GM12878 (cell line): ENCODE results near the gene NCKAP5L. TPM values are rescaled to one million over a fixed set of nuclear protein-coding genes. Genes with fewer than 3 reads are reported as not detected.

Source experiments
- ATF3 ChIP-seq: IDR thresholded peaks from 2 replicates; pipeline ENCODE4 v1.6.1; 2011; ENCODE audit warnings: low read depth, mild to moderate bottlenecking, low read length, moderate library complexity, borderline replicate concordance; ENCODE audit errors: extremely low read depth
- BCL3 ChIP-seq: IDR thresholded peaks from 2 replicates; pipeline ENCODE4 v1.6.1; 2011; ENCODE audit warnings: borderline replicate concordance, low read depth, mild to moderate bottlenecking, moderate library complexity, low read length; ENCODE audit not compliant: insufficient read depth, poor library complexity, severe bottlenecking
- HCFC1 ChIP-seq: fragments of 150-350 bp; IDR thresholded peaks from 2 replicates; pipeline ENCODE4 v1.6.1; 2014; ENCODE audit warnings: low read length
- MYB ChIP-seq: fragments of 150-350 bp; IDR thresholded peaks from 2 replicates; pipeline ENCODE4 v1.6.1; 2014; ENCODE audit warnings: mild to moderate bottlenecking, low read depth, low read length, borderline replicate concordance
- MYC ChIP-seq: IDR thresholded peaks from 2 replicates; pipeline ENCODE4 v1.6.1; 2011; ENCODE audit warnings: mild to moderate bottlenecking, low read length, moderate library complexity, inconsistent platforms; ENCODE audit not compliant: insufficient read depth, insufficient replicate concordance, insufficient read length, severe bottlenecking
- NKRF ChIP-seq: fragments of 450-650 bp; conservative IDR thresholded peaks from 2 replicates; pipeline ENCODE4 v1.6.1; 2017; ENCODE audit warnings: mild to moderate bottlenecking, moderate library complexity
- SIN3A ChIP-seq: IDR thresholded peaks from 2 replicates; pipeline ENCODE4 v1.6.1; 2012; ENCODE audit warnings: low read depth, low read length, improper control_type of control experiment
- SRF ChIP-seq, 2 experiments: IDR thresholded peaks; 2 replicates each; pipeline ENCODE4 v1.6.1; 2011; ENCODE audit warnings: low read depth in 2 of 2, low read length in 2 of 2, mild to moderate bottlenecking in 1 of 2, moderate library complexity in 1 of 2
- TCF12 ChIP-seq: IDR thresholded peaks from 2 replicates; pipeline ENCODE4 v1.6.1; 2011; ENCODE audit warnings: low read depth, mild to moderate bottlenecking, low read length
- ZBTB4 ChIP-seq: fragments of 450-650 bp; formaldehyde crosslinking; IDR thresholded peaks from 2 replicates; pipeline ENCODE4 v1.4.0; 2022; ENCODE audit warnings: mild to moderate bottlenecking, moderate library complexity
- ZBTB40 ChIP-seq: fragments of 450-650 bp; IDR thresholded peaks from 2 replicates; pipeline ENCODE4 v1.6.1; 2016; ENCODE audit warnings: mild to moderate bottlenecking, moderate library complexity, borderline replicate concordance
- ZNF24 ChIP-seq: fragments of 450-650 bp; IDR thresholded peaks from 2 replicates; pipeline ENCODE4 v1.6.1; 2017; ENCODE audit warnings: antibody characterized with exemption, mild to moderate bottlenecking
- ZZZ3 ChIP-seq: IDR thresholded peaks from 2 replicates; pipeline ENCODE4 v1.6.1; 2011; ENCODE audit warnings: low read depth; ENCODE audit not compliant: control insufficient read depth, insufficient read length
- polyA plus RNA-seq, 11 experiments: library from polyadenylated mRNA; depleted of rRNA in 4 of 11; unstranded in 6 of 11; stranded (reverse) in 5 of 11; fragments of >200 nt; fragmentation: Nextera tagmentation in 4 of 11; fragmentation: Illumina TruSeq in 1 of 11; extraction: Ambion mirVana in 4 of 11; extraction: Trizol in 1 of 11; gene quantifications; 1 replicate in 1 of 11; 2 replicates in 10 of 11; pipeline versions ENCODE4 v1.2.1 to v1.2.3, GENCODE V29; 2011 to 2016; ENCODE audit warnings: inconsistent platforms in 2 of 11, missing spikeins in 2 of 11, low read depth in 1 of 11
- total RNA-seq, 4 experiments: library from RNA; depleted of rRNA in 3 of 4; stranded (reverse); fragments of >200 nt in 3 of 4; fragmentation: Illumina TruSeq in 1 of 4; extraction: Trizol in 1 of 4; gene quantifications; 2 replicates each; pipeline versions ENCODE4 v1.2.1 to v1.2.3, GENCODE V29; 2013 to 2021

The NCKAP5L gene
- total and polyA plus RNA-seq, 10 of the 15 experiments (the other 5 are each of a cell fraction or from before 2014, with no cell fraction given), result 0.03 to 15.8 (median 4.4) TPM

- TF ChIP-seq ZBTB40 (no peak), ZZZ3 (no peak), MYB (no peak), ATF3 (no peak), BCL3 (no peak), TCF12 (no peak), NKRF (no peak), SRF (IDR thresholded peaks at IDR 0.05; ENCODE audit: low read depth in 2 of 2, low read length in 2 of 2) (no peak), ZNF24 (no peak), ZBTB4 (no peak), MYC (no peak), HCFC1 (no peak), SIN3A (no peak)
Observed at GRCh38 chr12:49832836-49833421, 4.7 kb upstream of the NCKAP5L start (continued).
